ENCODE results near the gene PSMD5.

Gene PSMD5

GRCh38 chr9:120768247-120768646, 74.5 kb downstream of the PSMD5 start:
- no peak overlapping the region for H3K4me3 ChIP-seq (ENCODE audit: low read length)
- TF ChIP-seq CTCF (IDR thresholded peaks at IDR 0.05; ENCODE audit: insufficient read depth, low read depth, low read length, missing control alignments) = no peak
- no peak for DNase-seq (ENCODE audit: low read depth)

- DNase-seq (ENCODE audit: low read depth) = peak; percentile 87
- TF ChIP-seq CTCF (IDR thresholded peaks at IDR 0.05; ENCODE audit: insufficient read depth, low read depth, low read length, missing control alignments) = no peak
- no peak overlapping the region for H3K4me3 ChIP-seq (ENCODE audit: low read length)
Measured at GRCh38 chr9:120767451-120767850, 75.3 kb downstream of the PSMD5 start.
